HG02840 (cell line): Measurements from ENCODE around the gene PRKCD.
"Not testable (repeated sequence)": the region's sequence is repeated elsewhere in the genome, so short reads cannot be mapped to it uniquely, and the experiment has no call there.

ENCODE experiments used
- ATAC-seq: cut with Tn5 transposase; IDR thresholded peaks from one replicate; pipeline ENCODE4 v1.9.1; 2021; ENCODE audit warnings: mild to moderate bottlenecking, moderate library complexity, moderate number of reproducible peaks; ENCODE audit not compliant: unreplicated experiment, low FRiP score

PRKCD gene

DNA sequence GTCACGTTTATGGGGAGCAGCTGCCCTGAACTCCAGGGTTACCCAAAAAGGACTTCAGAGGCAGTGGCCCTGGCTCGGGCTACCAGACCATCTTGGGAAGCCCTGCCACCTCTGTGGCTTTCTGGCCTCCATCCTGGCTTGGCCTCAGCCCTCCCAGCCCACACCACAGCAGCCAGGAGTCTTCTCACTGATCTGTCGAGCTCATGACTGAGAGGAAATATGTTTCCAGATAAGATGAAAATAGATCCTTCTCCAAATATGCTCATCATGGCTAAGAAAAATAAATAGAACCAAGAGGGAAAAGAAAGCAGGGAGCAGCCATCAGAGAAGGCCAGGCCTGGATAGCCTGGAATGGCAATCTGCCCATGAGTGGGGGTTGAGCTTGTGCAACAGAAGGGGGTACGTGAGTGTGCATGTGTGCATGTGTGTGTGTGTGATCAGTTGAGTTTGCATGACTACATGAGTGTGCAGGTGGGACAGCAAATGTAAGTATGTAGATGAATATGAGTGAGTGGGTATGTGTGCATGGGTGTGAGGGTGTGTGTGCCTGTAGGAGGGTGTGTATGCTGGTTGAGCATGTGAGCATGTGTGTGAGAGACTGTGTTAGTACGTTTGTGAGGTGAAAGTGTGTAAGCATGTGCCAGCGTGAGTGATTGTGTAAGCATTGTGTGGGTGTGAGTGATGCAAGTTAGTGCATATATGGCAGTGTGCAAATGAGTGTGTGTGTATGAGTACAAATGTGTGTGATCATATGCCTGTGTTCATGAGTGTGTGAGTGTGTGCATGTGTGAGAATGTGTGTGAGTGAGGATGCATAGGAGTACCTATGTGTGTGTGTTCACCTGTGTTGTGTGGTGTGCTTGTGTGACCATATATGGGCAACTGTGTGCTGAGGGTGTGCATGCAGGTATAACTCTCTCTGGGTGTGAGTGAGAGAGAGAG, 20.8 kb upstream of the PRKCD start:
- ATAC-seq: no peak

DNA sequence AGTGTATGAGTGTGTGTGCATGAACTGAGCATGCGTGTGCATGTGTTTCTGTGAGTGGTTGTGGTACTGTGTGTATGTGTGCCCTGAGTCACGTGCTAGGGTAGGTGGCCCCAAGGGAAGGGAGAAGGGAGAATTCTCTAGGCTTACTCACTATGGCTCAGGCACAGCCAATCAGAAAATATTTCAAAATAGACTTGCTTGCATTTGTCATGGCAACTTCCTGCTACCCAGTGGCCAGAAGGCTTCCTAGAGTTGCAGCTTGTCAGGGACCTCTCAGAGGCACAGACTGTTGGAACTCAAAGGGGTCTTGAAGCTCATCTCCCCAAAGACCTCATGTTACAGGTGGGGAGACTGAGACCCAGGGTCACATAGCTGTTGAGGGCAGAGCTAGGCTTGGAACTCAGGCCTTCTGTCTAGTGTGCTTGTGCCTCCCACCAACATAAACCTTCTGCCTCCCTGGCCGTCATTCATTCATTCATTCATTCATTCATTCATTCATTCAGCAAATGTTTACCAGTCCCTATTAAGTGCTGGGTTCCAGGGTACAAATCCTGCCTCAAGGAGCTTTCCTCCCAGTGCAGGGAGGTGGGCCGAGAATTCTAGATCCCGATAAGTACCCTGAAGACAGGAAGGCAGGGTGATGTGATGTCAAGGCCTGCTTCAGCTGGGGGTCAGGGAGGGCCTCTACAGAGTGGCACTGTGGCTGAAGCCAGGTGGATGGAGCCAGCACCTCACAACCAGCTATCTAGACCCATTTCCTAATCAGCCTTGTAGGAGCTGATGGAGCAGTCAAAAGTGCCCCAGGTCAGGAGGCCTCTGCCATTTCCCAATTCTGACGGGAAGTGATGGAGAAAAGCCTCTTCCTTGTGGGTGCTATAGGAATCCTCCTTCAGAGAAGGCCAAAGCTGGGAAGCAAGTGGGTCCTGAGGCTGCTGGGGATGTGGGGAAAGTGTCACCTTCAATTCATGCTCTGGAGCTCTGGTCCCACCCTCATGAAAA, 19.9 kb upstream of the PRKCD start:
- ATAC-seq: no peak

DNA sequence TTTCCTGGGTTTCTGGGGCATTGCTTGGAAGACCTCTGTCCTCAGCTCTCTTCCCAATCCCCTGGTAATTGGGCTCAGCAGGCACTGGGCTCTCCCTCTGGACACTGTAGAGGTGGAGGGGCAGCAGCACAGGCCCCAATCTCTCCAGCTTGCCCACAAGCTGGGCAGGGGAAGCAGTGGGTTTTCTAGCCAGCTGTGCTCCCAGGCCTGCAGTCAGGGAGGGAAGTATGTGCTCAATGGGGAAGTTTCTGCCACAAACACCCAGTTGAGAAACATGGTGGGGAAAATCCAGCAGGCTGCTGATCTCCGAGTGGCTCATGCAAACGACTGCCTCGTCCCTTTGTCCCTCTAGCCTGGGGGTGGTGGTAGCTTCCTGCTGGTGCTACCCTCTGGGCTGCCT, 18.0 kb upstream of the PRKCD start:
- no peak for ATAC-seq

DNA sequence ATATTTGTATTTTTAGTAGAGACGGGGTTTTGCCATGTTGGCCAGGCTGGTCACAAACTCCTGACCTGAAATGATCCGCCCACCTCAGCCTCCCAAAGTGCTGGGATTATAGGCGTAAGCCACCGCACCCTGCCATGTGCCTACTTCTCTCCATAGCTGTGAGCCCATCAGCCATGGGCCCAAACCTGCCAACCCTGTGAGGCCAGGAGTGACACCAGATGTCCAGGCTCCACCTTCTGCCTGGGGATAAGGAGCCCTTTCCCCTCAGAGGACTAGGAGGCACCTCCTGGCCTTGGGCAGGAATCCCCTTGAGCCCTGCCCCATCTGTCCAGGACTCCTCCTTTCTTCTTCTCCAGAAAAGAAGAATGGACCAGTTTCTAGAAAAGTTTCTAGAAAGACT, 16.6 kb upstream of the PRKCD start:
- ATAC-seq: no peak

DNA sequence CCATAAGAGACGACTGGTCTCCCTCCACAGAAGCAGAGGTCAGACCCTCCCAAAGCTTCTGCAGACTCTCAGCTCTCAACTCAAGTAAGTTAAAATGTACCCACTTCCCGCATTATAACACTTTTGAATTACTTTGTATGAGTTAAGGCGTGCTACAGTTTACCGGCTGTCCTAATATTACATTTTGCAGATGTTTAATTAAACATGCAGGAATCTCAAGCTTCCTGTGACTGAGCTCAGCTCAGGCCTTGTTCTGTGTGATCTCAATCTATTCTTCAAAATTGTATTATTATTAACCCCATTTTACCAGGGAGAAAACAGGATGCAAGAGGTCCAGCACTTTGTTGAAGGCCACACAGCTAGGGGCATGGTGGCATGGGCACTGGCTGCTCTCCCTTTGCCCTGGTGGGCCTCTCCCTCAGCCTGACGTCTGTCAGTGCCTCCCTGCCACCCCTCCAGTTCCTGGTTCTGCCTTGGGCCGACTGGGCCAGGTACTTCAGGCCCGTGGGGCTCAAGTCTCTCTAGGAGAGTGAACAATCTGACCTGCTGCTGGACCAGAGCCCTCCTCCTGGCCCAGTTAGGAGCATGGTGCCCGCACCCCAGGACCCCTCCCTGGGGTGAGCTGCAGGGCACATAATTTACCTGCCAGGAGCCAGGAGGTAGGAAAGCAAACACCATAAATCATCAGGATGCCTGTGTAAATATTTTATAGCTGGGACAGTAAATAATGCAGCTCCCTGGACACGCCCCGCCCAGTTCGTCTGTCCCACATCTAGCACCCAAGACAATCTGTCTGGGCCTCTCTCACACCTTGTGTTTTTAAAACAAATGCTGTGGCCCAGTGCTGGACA, 15.9 kb upstream of the PRKCD start:
- ATAC-seq: no peak

DNA sequence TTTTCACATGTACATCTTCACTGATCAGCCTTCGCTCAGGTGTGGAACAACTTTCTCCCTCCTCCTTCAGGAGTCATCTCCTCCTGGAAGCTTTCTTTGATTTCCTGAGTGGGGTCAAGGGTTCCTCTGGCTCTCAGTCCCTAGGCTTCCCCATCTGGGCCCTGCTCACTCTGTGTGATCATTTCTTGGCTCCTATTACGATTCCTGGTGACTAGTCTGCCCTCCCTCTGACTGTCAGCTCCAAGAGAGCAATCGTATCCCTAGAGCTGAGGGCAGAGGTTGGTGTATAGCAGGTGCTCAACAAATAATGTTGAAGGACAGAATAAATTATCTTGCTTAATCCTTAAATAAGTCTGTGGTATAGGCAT, 15.3 kb upstream of the PRKCD start:
- no peak for ATAC-seq

DNA sequence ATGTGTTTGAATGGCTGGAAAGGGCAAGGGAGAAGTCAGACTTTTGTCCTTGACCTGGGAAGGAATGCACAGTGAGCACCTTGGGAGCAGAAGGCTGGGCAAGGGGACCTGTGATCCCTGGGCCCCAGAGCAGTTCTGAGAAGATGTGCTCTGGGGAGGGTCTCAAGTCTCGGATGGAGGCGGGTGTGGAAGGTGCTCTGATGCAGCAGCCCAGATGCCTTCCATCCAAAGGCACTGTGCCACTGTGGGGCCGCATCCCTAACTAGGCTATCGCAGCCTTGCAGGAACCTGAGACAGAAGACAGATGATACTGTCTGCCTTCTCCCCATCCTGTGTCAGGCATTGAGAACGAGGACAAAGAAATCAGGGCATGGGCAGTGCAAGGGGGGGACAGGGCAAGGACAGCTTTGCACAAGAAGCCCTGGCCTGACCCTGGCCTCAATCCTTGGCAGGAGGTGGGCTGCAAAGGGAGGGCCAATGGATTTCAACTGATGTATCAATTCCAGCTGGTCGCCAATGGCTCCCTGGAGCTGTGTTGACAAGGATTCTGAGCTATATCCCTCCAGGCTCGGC, 14.6 kb upstream of the PRKCD start:
- no peak for ATAC-seq

DNA sequence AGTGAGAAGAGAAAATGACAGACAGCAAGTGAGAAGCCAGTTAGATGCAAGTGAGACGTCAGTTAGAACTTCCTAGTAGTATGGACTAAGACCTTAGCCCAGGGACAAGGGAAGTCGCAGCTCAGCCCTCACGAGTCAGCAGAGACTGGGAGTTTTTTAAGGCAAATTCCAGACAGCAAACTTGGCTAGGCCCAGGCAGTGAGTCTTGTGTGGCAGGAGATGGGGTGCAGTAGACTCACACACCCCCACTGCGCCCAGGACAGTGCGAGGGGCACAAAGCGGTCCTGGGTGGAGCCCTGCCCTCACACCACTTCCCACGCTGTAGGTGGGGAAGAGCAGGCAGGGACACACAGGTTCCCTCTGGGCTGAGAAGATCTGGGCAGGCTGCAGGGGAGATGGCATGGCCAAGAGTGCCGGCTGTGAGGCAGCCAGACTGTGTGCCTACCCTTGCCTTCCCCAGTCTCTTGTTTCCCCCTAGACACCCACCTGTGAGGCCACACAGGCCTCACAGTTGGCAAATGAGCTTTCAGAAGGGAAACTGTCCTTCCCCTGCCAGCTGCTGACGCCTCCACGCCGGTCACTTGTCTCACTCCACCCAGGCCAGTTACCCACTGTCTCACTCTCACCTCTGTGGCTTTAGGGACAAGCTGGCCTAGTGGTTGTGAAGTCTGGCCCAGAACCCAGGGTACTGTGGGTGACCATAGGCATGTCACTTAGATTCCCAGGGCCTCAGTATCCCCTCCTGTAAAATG, 13.7 kb upstream of the PRKCD start:
- no peak for ATAC-seq

DNA sequence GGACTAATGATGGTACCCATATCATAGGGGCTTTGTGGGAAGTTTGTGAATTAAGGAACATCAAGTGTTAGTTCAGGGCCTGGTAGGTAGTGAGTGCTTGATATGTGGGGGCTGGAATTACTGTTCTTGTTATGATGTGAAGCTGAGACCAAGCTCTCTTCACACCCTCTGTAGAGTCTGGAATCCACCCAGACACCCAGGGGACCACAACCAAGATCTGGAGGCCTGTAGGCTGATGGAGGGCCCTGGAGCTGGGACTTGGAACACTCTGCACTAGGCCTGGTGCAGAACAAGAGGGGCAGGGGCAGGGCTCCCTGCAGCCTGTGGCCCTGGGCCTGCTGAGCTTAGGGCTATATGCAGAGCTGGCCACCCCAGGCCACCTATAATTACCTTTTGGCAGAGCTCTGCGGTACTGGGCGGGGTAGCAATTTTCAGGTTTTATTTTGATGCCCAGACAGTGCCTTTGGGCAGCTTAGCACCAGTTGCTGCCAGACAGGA, 13.1 kb upstream of the PRKCD start:
- no peak for ATAC-seq

DNA sequence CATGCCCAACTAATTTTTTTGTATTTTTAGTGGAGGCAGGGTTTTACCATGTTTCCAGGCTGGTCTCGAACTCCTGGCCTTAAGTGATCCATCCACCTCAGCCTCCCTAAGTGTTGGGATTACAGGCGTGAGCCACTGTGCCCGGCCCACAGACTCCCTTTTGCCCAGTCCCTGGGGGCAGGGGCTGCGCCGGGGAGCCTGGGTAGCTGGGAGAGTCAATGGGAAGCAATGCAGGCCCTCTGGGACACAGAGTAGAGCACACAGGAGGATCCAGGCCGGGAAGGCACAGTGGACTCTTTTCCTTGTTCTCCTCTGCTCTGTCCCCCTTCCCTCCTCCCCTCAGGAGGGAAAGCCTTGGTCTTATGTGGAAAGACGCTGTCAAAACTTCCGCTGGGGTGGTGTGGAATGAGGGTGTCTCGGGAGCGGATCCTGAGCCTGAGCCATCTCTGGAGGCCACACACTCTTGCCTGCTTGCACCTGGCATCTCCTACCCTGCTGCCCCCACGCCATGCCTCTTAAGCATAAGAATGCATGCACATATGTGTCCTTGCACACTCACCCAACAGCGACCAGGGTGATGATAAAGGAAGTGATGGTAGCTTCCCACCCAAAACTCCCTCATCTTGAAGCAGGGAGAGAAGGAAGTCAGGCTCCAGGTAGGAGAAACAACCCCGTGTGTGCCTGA, 11.9 kb upstream of the PRKCD start:
- ATAC-seq: no peak

DNA sequence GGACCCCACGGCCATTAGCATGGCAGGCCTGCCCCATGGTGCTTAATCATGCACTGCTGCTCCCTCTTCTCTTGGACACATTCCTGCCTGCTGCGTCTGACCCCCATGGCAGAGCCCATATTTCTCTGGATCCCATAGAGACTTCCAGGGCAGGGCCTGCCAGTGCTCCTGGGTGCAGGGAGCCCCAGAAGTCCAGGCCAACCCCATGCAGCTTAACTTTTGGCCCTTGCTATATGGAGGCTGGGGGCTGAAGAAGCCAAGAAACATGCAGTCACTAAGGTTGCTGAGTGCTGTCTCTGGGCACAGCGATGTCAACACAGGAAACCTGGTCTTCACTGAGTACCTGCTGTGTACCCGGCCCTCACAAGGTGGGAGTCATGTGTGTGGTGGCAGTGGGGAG, 11.3 kb upstream of the PRKCD start:
- no peak for ATAC-seq

DNA sequence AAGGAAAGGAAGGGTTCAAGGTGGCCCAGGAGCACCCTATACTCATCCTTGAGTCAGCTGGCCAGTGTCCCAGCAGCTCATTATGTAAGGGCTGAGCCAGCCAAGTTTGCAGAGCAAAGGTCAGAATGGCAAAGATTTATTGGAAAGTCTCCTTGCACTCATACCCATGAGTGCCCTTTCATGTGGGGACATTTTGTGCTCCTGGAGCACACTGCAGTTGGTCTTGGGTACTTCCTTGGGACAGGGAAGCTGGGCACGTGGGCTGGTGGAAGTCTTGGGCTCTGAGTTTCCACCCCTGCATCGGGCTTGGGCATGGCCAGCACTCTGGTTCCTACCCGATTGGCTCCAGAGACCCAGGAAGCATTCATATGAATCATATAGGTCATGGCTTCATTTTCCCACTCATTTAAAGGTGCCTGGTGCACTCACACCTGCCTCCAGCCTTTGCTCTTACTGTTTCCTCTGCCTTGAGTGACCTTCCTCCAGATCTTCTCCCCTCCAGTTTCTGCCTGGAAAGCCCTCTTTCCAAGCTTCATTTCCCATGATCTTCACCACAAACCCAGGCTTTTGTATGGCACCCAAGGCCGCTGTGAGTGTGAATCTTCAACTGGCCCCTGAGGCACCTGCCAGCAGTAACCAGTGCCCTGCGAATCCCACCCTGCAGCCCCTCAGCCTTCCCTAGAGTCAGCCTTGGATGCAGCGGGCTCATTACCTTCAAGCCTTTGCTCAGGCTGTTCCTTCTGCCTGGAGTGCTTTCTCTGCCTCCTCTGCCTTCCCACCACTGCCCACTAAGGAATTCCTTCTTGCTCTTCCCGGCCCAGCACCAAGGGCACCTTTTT, 10.5 kb upstream of the PRKCD start:
- no peak for ATAC-seq

DNA sequence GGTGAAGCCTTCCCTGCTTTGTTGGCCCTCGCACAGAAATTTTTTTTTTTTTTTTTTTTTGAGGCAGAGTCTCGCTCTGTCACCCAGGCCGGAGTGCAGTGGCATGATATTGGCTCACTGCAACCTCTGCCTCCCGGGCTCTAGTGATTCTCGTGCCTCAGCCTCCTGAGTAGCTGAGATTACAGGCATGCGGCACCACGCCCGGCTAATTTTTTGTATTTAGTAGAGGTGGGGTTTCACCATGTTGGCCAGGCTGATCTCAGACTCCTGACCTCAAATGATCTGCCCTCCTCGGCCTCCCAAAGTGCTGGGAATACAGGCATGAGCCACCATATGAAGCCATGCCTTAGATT, 9.9 kb upstream of the PRKCD start:
- ATAC-seq: not testable (repeated sequence)

DNA sequence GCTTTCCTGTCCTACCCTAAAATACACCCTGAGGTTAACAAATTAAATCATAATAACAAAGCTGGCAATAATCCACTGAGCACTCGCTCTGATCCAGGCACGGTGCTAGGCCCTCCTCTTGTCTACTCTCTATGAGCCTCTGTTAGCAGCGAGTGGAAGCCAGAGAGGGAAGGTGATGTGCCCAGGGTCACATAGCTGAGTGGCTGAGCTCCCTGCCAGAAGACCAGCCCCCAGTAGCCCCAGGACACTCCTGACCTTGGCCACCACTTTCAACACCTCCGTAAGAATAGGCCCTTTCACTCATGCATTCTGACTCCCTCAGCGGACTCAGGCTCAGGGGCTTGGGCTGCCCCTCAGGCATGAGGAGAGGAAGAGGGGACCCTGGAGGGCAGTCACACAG, 9.5 kb upstream of the PRKCD start:
- ATAC-seq: no peak

DNA sequence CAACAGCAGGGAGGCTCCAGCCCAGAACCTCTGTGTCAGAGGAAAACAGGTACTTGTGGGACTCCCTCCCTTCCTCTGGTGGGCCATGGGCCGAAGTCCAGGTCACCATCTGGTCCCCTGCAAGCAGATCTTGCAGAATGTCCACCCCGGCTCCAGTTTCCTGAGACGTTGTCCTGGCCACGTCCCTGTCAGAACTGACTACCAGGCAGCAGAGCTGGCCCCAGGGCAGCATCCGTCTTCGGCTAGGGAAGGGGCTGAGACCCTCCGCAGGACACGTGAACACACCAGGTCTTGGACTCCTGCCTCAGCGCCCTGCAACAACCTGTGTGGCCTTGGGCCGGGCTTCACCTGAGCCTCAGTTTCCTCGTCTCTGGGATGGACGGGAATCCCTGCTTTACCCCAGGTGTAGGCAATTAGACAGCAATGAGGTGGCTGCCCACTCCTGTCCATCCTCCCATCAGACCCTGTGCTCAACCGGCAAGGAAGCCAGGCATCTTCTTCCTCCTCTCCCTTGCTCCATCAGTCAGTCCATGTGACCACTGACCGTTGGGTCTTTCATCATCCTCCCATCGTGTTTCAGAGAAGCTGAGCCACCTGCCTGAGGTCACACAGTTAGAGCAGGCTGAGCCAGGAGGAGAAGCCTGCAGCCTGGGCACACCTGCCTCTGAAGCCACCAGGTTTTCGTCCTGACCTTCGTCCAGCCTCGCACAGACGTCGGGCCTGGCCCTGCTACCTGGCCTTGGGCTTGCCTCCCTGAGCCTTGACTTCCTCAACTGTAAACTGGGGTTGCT, 8.9 kb upstream of the PRKCD start:
- ATAC-seq: no peak

DNA sequence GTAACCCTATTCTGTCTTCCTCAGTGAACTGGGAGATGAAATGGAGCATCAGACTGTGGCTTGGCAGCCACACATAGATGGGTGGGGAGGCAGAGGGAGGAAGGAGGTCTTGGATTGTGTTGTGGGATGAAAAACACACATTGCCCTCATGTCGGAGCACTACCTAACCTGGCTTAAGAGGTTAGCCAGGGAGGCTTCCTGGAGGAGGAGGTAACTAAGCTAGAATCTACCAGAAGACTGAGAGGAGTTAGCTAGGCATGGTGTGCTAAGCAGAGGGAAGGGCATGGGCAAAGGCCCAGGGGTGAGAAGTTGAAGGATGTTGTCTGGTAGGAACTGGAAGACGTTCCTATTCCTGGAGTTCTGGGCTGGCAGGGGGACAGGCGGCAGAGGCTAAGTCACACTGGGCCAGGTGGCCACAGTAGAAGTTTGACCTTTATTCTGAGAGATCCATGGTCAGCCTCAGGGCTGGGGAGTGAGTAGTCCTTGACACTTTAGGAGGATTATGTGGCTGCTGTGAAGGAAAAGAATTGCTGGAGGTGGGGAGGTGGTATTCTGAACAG, 7.7 kb upstream of the PRKCD start:
- no peak for ATAC-seq

DNA sequence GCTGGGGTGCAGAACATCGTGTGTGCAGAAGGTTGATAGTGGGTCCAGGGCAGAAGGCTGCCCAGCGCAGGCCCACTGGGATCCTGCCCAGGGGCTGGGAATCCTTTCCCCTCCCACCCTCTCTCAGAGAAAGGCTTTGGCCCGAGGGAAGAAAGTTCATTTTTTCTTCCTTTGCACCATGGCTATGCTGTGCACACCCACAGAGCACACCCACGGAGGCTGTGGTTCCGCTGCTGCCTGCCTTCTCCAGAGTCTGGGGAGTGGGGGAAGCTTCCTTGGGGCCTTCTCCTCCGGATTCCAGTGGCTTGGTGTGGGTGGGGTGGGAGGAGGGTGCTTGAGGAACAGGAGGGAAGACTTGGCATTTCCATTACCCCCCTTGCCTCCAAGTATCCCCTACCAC, 7.0 kb upstream of the PRKCD start:
- ATAC-seq: no peak
